ENCODE results near the gene TACSTD2.
A peak's percentile ranks its signal among the peaks of the same experiment; 100 is the strongest.

- peak in 4 of 7 experiments; percentile 24 to 41 (median 38) for TF ChIP-seq CTCF (IDR thresholded peaks at IDR 0.05)
- peak; percentile 95 to 98 (median 98) for TF ChIP-seq POLR2A (IDR thresholded peaks at IDR 0.05)
Measured at GRCh38 chr1:58576727-58577653, at the start of gene TACSTD2.
